Measurements from ENCODE around the gene GATAD1. TPM values are rescaled to one million over a fixed set of nuclear protein-coding genes. Genes with fewer than 3 reads are reported as not detected.
"Not testable (repeated sequence)": the region's sequence is repeated elsewhere in the genome, so short reads cannot be mapped to it uniquely, and the experiment has no call there.

GATAD1 gene
- total and polyA plus RNA-seq, 2 experiments from 2014 or later, result 10.0 to 20.1 TPM

DNA sequence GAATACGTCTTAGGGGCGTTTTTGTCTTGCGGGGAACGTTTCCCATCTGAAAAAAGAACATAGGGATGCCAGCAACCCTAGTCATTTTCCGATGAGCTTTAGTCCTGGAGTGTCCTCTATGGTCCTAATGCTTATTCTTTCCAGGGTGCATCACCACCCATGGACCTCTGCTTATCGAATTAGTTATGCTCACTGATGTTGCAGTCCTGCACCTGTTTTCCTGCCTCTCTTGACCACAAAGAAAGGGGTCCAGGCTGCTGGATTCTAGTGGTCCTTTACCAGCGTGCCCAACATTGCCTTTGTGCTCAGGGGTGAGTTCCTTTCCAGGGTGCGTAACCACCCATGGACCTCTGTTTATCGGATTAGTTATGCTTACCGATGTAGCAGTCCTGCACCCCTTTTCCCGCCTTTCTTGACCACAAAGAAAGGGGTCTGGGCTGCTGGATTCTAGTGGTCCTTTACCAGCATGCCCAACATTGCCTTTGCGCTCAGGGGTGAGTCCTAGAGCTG, 28.0 kb downstream of the GATAD1 start:
- H2AFZ ChIP-seq; H3F3A ChIP-seq (ENCODE audit: insufficient read depth); H3K4me1 ChIP-seq (ENCODE audit: insufficient read depth); H3K9me3 ChIP-seq (ENCODE audit: low read depth); H3K9me2 ChIP-seq (ENCODE audit: insufficient read depth); H3K9ac ChIP-seq; DNase-seq; in situ Hi-C loops (cut with MboI); H3K27ac ChIP-seq; H3K27me3 ChIP-seq (replicated peaks; ENCODE audit: insufficient read depth); H3K36me3 ChIP-seq (ENCODE audit: low read depth); H3K4me2 ChIP-seq (ENCODE audit: unreplicated experiment); H3K79me2 ChIP-seq (ENCODE audit: insufficient read depth); H4K20me1 ChIP-seq (ENCODE audit: insufficient read depth); H3K4me3 ChIP-seq: not testable (repeated sequence)
- 75 to 77% methylated on average over 12 of the region's 12 CpGs for WGBS, 2 experiments (ENCODE audit: low coverage in 1 of 2, low lambda C conversion rate in 2 of 2, missing lambda C conversion rate in 2 of 2)

- H3K4me2 ChIP-seq (ENCODE audit: unreplicated experiment); in situ Hi-C loops (cut with MboI); H4K20me1 ChIP-seq (ENCODE audit: insufficient read depth); H3K9ac ChIP-seq; H3K4me1 ChIP-seq (ENCODE audit: insufficient read depth); H2AFZ ChIP-seq; H3K27ac ChIP-seq; H3K79me2 ChIP-seq (ENCODE audit: insufficient read depth); H3K4me3 ChIP-seq; DNase-seq; H3K27me3 ChIP-seq (replicated peaks; ENCODE audit: insufficient read depth); H3F3A ChIP-seq (ENCODE audit: insufficient read depth); H3K9me2 ChIP-seq (ENCODE audit: insufficient read depth); H3K36me3 ChIP-seq (ENCODE audit: low read depth); H3K9me3 ChIP-seq (ENCODE audit: low read depth): not testable (repeated sequence)
- 89 to 90% methylated on average over 11 of the region's 11 CpGs for WGBS, 2 experiments (ENCODE audit: low coverage in 1 of 2, low lambda C conversion rate in 2 of 2, missing lambda C conversion rate in 2 of 2)
These were observed 28.7 kb downstream of the GATAD1 start for GRCh38 chr7:92475851-92476590.

DNA sequence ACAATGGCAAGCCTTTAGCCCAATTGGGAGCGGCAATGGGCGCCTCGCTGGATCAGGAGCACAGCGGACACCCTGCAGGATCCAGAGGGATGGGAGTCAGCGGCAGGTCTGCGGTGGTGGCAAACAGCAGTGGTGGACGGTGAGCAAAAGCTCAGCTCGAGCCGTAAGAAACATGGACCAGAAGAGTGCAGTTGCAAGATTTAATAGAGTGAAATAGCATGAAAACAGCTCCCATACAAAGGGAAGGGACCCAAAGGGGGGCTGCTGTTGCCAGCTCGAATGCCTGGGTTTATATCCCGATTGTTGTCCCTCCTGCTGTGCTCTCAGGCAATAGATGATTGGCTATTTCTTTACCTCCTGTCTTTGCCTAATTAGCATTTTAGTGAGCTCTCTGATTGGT, 30.4 kb downstream of the GATAD1 start, which contains the start of gene ERVW-1:
Gene ERVW-1 (minus strand): TSS at position 266 of the 400 bp plus-strand sequence. CDS start 7,565 bp downstream, outside the sequence.
- in situ Hi-C loops (cut with MboI); H3K4me1 ChIP-seq (ENCODE audit: insufficient read depth); H3K36me3 ChIP-seq (ENCODE audit: low read depth); H3F3A ChIP-seq (ENCODE audit: insufficient read depth); H4K20me1 ChIP-seq (ENCODE audit: insufficient read depth); DNase-seq; H3K9me3 ChIP-seq (ENCODE audit: low read depth); H3K27me3 ChIP-seq (replicated peaks; ENCODE audit: insufficient read depth); H3K79me2 ChIP-seq (ENCODE audit: insufficient read depth); H3K27ac ChIP-seq; H3K4me3 ChIP-seq; H3K9me2 ChIP-seq (ENCODE audit: insufficient read depth); H2AFZ ChIP-seq; H3K9ac ChIP-seq; H3K4me2 ChIP-seq (ENCODE audit: unreplicated experiment): not testable (repeated sequence)
- 88 to 92% methylated on average over 11 of the region's 11 CpGs for WGBS, 2 experiments (ENCODE audit: low coverage in 1 of 2, low lambda C conversion rate in 2 of 2, missing lambda C conversion rate in 2 of 2)

DNA sequence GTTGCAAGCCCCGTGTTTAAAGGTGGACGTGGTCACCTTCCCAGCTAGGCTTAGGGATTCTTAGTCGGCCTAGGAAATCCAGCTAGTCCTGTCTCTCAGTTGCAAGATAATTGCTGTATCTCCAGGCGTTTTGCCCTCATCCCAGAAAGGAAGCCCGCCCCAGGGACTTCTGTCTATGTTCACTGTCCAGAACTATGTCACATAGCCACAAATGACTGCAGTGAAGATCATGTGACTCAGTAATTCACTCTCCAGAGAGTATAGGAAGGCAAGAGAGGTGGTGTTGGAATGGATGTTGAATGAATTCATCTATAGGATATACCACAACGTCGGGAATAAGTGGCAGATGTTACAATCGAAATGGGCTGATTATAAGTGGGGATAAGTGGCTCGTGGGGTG, 30.8 kb downstream of the GATAD1 start:
- DNase-seq, result no peak
- Histone ChIP-seq H3K36me3 (ENCODE audit: low read depth) (no peaks in the 10 kb centered on the region), H4K20me1 (ENCODE audit: insufficient read depth) (no peaks in the 10 kb centered on the region), H3K9me2 (ENCODE audit: insufficient read depth) (no peaks in the 10 kb centered on the region), H3K4me1 (ENCODE audit: insufficient read depth) (no peaks in the 10 kb centered on the region), H3F3A (ENCODE audit: insufficient read depth) (no peaks in the 10 kb centered on the region), H3K9me3 (ENCODE audit: low read depth) (no peaks in the 10 kb centered on the region), H2AFZ (no peak overlapping the region), H3K27ac (no peak overlapping the region), H3K4me2 (ENCODE audit: unreplicated experiment) (no peak overlapping the region), H3K4me3 (no peak overlapping the region), H3K27me3 (replicated peaks; ENCODE audit: insufficient read depth) (no peaks in the 10 kb centered on the region), H3K79me2 (ENCODE audit: insufficient read depth) (no peaks in the 10 kb centered on the region), H3K9ac (no peak overlapping the region)
- no peak for TF ChIP-seq EZH2phosphoT487 (IDR thresholded peaks at IDR 0.05; ENCODE audit: insufficient read depth, low read depth)
- no peak for TF ChIP-seq EZH2 (IDR thresholded peaks at IDR 0.05; ENCODE audit: insufficient read depth, poor library complexity, severe bottlenecking)
- 85 to 87% methylated on average over 7 to 9 of the region's 9 CpGs for WGBS, 2 experiments (ENCODE audit: low coverage in 1 of 2, low lambda C conversion rate in 2 of 2, missing lambda C conversion rate in 2 of 2)
- in situ Hi-C loops (cut with MboI), result no loop called here

- H4K20me1 ChIP-seq (ENCODE audit: insufficient read depth), result no peaks in the 10 kb centered on the region
- H3K27me3 ChIP-seq (replicated peaks; ENCODE audit: insufficient read depth), result no peaks in the 10 kb centered on the region
- no peaks in the 10 kb centered on the region for H3K36me3 ChIP-seq (ENCODE audit: low read depth)
- 90 to 94% methylated on average over 4 of the region's 4 CpGs for WGBS, 2 experiments (ENCODE audit: low coverage in 1 of 2, low lambda C conversion rate in 2 of 2, missing lambda C conversion rate in 2 of 2)
- H3K79me2 ChIP-seq (ENCODE audit: insufficient read depth), result no peaks in the 10 kb centered on the region
- no peaks in the 10 kb centered on the region for H3F3A ChIP-seq (ENCODE audit: insufficient read depth)
- H3K9me3 ChIP-seq (ENCODE audit: low read depth), result no peaks in the 10 kb centered on the region
- H3K4me1 ChIP-seq (ENCODE audit: insufficient read depth), result no peaks in the 10 kb centered on the region
- no peak overlapping the region for H3K27ac ChIP-seq
- no peak overlapping the region for H3K9ac ChIP-seq
- H2AFZ ChIP-seq, result no peak overlapping the region
- no peak for DNase-seq
- H3K9me2 ChIP-seq (ENCODE audit: insufficient read depth), result no peaks in the 10 kb centered on the region
- in situ Hi-C loops (cut with MboI), result no loop called here
- H3K4me3 ChIP-seq, result no peak overlapping the region
- no peak for TF ChIP-seq EZH2phosphoT487 (IDR thresholded peaks at IDR 0.05; ENCODE audit: insufficient read depth, low read depth)
- TF ChIP-seq EZH2 (IDR thresholded peaks at IDR 0.05; ENCODE audit: insufficient read depth, poor library complexity, severe bottlenecking), result no peak
- no peak overlapping the region for H3K4me2 ChIP-seq (ENCODE audit: unreplicated experiment)
These were observed 31.4 kb downstream of the GATAD1 start for GRCh38 chr7:92478711-92479110.

GRCh38 chr7:92479146-92479545, 31.9 kb downstream of the GATAD1 start:
- H3K4me1 ChIP-seq (ENCODE audit: insufficient read depth); H3K4me2 ChIP-seq (ENCODE audit: unreplicated experiment); H3K9me3 ChIP-seq (ENCODE audit: low read depth); H3K27me3 ChIP-seq (replicated peaks; ENCODE audit: insufficient read depth); H3K36me3 ChIP-seq (ENCODE audit: low read depth); H3F3A ChIP-seq (ENCODE audit: insufficient read depth); H3K9ac ChIP-seq; H3K27ac ChIP-seq; H4K20me1 ChIP-seq (ENCODE audit: insufficient read depth); H3K4me3 ChIP-seq; H2AFZ ChIP-seq; H3K9me2 ChIP-seq (ENCODE audit: insufficient read depth); H3K79me2 ChIP-seq (ENCODE audit: insufficient read depth); DNase-seq; in situ Hi-C loops (cut with MboI): not testable (repeated sequence)
- 84 to 89% methylated on average over 4 of the region's 4 CpGs for WGBS, 2 experiments (ENCODE audit: low coverage in 1 of 2, low lambda C conversion rate in 2 of 2, missing lambda C conversion rate in 2 of 2)

DNA sequence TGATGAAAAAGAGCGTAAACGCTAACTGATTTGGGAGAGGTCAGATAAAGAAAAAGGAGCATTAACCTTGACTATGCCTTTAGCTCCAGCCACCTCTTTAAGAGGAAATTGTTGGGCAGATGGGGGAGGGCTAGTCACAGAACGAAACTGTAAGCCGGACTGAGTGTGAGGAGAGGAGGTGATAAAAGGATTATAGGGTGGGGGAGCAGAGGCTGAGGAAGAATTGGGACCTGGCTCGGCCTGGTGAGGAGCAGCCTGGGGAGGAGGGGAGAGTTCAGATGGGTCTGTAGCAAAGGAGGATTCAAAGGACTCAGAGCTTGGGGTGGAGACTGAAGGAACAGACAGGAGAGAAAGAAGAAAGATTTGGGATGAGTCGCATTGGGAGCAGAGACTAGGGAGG, 36.3 kb downstream of the GATAD1 start:
- H4K20me1 ChIP-seq (ENCODE audit: insufficient read depth); H3K4me1 ChIP-seq (ENCODE audit: insufficient read depth); H3K4me3 ChIP-seq; H3K9me2 ChIP-seq (ENCODE audit: insufficient read depth); H3K79me2 ChIP-seq (ENCODE audit: insufficient read depth); H2AFZ ChIP-seq; H3K27ac ChIP-seq; H3K4me2 ChIP-seq (ENCODE audit: unreplicated experiment); H3K9ac ChIP-seq; H3K27me3 ChIP-seq (replicated peaks; ENCODE audit: insufficient read depth); in situ Hi-C loops (cut with MboI); H3F3A ChIP-seq (ENCODE audit: insufficient read depth); DNase-seq; H3K9me3 ChIP-seq (ENCODE audit: low read depth): not testable (repeated sequence)
- WGBS, 2 experiments (ENCODE audit: low coverage in 1 of 2, low lambda C conversion rate in 2 of 2, missing lambda C conversion rate in 2 of 2), result 67 to 70% methylated on average over 6 of the region's 6 CpGs
- peaks cover 18% of the 10 kb centered on the region for H3K36me3 ChIP-seq (ENCODE audit: low read depth)

Measured in GM23248 (cell line).